Stimulated activated CD8-positive, alpha-beta memory T cell treated with anti-CD3 and anti-CD28 coated beads, Interleukin-4, amount 100 ng/mL, for 4 hours (primary cell): ENCODE data around the gene CCDC88C.
"Not testable (repeated sequence)": the region's sequence is repeated elsewhere in the genome, so short reads cannot be mapped to it uniquely, and the experiment has no call there.

Experiments used
- DNase-seq, 2 donors: peaks; one replicate each; pipeline ENCODE4 v3.0.0-alpha.2; 2020; ENCODE audit warnings: low read depth in 2 of 2, low spot score in 1 of 2

CCDC88C gene

GRCh38 chr14:91232052-91232451 is 185.6 kb downstream of the CCDC88C start:
- no peak for DNase-seq

DNA sequence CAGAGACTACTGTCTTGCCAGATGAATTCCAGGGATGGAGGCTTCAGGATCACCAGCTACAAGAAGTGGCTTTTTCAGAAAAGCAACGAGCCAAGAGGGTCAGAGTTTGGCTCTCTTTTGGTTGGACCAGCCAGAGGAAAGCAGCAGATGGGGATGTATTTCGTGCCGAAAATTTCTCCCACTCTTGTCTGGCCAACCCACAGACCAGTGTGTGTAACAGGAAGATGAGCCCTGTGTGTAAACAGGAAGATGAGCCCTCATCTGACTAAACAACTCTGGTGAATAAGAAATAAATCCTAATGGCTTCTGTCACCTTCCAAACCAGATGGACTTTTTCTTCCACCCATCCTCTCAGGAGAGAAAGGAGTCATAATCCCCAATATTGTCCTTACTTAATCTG is 186.2 kb downstream of the CCDC88C start:
- DNase-seq: no peak

DNA sequence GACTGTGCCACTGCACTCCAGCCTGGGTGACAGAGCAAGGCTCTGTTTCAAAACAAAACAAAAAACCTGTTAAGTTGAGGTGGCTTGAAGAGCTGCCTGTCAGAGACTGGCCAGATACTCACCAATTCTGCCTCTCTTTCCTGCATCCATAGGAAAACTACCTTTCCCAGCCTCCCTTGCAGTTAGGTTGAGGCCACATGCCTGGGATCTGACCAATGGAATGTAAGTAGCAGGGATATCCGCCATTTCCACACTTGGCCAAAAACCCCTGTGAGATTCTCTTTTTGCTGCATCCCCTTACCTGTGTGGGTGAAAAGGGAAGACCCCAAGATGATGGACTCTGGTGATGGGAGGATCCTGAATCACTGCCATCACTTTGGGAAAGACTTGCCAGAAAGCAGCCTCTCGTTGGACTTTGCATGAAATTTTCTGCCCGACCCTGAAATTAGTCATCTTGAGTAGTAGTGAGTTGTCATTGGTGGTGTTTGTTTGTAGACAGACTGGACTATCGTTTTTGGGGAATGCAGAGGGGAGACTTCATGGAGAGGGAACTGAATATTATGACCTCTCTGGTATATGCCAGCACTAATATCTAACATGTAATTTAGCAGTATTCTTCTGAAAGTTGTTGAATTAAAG is 187.1 kb downstream of the CCDC88C start:
- no peak for DNase-seq

- DNase-seq: peak in 1 of 2 donors; percentile 45
Observed at GRCh38 chr14:91229743-91230200, 187.8 kb downstream of the CCDC88C start.

DNA sequence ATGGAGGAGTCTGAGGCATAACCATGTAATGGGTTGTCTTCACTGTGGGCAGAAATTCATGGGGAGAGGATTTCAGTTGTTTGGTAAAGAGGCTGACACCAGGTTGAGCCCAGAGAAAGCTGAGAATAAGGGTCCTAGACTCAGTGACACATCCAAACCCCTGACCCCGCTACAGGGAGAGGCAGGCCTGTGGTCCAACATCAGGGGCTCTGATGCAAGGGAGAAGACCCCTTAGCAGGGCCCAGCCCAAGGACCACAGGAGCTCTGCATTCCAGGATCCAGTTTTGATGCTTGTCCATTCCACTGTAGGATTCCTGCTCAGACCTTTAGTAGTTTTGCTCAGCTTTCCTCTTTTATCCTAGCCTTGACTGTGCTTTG is 188.6 kb downstream of the CCDC88C start:
- no peak for DNase-seq

GRCh38 chr14:91228112-91229004 is 189.3 kb downstream of the CCDC88C start:
- peak; percentile 62 to 79 for DNase-seq

- DNase-seq: no peak
Observed at GRCh38 chr14:91227183-91227628, 190.4 kb downstream of the CCDC88C start.

DNA sequence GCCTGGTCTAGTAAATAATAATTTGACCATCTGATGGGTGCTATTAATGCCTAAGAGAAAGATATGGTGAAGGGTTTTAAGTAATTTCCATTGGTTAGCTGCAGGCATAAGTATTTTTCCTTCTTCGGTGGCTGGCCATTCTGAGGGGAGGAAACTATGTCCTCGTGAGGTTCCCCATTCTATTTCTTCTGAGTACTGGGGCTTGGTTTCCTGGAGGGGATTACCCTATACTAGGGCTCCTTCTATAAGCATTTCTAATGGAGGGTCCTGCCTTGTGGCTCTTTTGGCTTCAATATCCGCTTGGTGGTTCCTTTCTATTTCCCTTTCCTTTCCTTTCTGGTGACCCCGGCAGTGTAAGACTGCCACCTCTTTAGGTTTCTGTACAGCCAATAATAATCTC is 191.3 kb downstream of the CCDC88C start:
- DNase-seq: not testable (repeated sequence)

GRCh38 chr14:91225025-91225424 is 192.6 kb downstream of the CCDC88C start:
- DNase-seq: no peak

GRCh38 chr14:91223028-91223783 is 194.4 kb downstream of the CCDC88C start:
- DNase-seq: no peak
